GM18526 (cell line): ENCODE measurements around the gene CPO.

Experiments used
- POLR2A ChIP-seq: IDR thresholded peaks from 3 replicates; pipeline ENCODE4 v1.6.1; 2011; ENCODE audit not compliant: insufficient read length; ENCODE audit errors: extremely low read depth

Gene CPO

GRCh38 chr2:206988884-206989283 is 49.6 kb downstream of the CPO start:
- TF ChIP-seq POLR2A, result no peak

- no peak for TF ChIP-seq POLR2A
These were observed 50.0 kb downstream of the CPO start for GRCh38 chr2:206989311-206989710.

GRCh38 chr2:206990360-206990759 is 51.0 kb downstream of the CPO start:
- TF ChIP-seq POLR2A, result no peak

- TF ChIP-seq POLR2A, result no peak
These were observed 51.8 kb downstream of the CPO start for GRCh38 chr2:206991070-206991469.

GRCh38 chr2:206993396-206993911 is 54.1 kb downstream of the CPO start:
- no peak for TF ChIP-seq POLR2A

- TF ChIP-seq POLR2A, result no peak
These were observed 54.6 kb downstream of the CPO start for GRCh38 chr2:206993964-206994363.

- no peak for TF ChIP-seq POLR2A
These were observed 57.3 kb downstream of the CPO start for GRCh38 chr2:206996556-206997065.

- no peak for TF ChIP-seq POLR2A
These were observed 69.0 kb downstream of the CPO start for GRCh38 chr2:207008105-207008990.

GRCh38 chr2:207012461-207012860 is 73.1 kb downstream of the CPO start:
- TF ChIP-seq POLR2A, result no peak

- no peak for TF ChIP-seq POLR2A
These were observed 75.1 kb downstream of the CPO start for GRCh38 chr2:207014424-207014823.

- no peak for TF ChIP-seq POLR2A
These were observed 76.6 kb downstream of the CPO start for GRCh38 chr2:207015901-207016300.
